Tibial artery (tissue), 4 donors: Measurements from ENCODE around the gene BTBD9.

Source experiments
- DNase-seq, 2 donors: peaks; one replicate each; pipeline ENCODE4 v3.0.0-alpha.2; 2019
- H3K27ac ChIP-seq, 2 donors: fragments of 200-600 bp; sonication (generic) in 1 of 2; 1 replicate in 1 of 2; 2 replicates in 1 of 2; pipeline ENCODE4 v1.5.1; 2018 to 2019; ENCODE audit warnings: mild to moderate bottlenecking in 1 of 2
- H3K27me3 ChIP-seq, 2 donors: fragments of 200-600 bp; sonication (generic) in 1 of 2; one replicate each; pipeline versions ENCODE4 v1.5.1 to v1.6.0; 2016 to 2019
- H3K36me3 ChIP-seq, 3 donors: fragments of 200-600 bp; sonication (generic) in 2 of 3; one replicate each; pipeline ENCODE4 v1.5.1; 2016 to 2019; ENCODE audit warnings: mild to moderate bottlenecking in 2 of 3
- H3K4me1 ChIP-seq, 4 donors: fragments of 200-600 bp; sonication (generic) in 2 of 4; 1 replicate in 3 of 4; 2 replicates in 1 of 4; pipeline ENCODE4 v1.5.1; 2016 to 2019
- H3K4me3 ChIP-seq, 2 donors: fragments of 200-600 bp; sonication (generic) in 1 of 2; 1 replicate in 1 of 2; 2 replicates in 1 of 2; pipeline ENCODE4 v1.5.1; 2018 to 2019; ENCODE audit warnings: mild to moderate bottlenecking in 2 of 2
- H3K9me3 ChIP-seq, 3 donors: fragments of 200-600 bp; sonication (generic) in 1 of 3; one replicate each; pipeline ENCODE4 v1.5.1; 2016 to 2019
- CTCF ChIP-seq, 2 experiments: fragments of 200-600 bp in 1 of 2; fragments of 450-650 bp in 1 of 2; IDR thresholded peaks; one replicate each; pipeline ENCODE4 v1.5.1; 2017 to 2019; ENCODE audit warnings: antibody characterized with exemption in 2 of 2, mild to moderate bottlenecking in 1 of 2, moderate library complexity in 1 of 2
- intact Hi-C: fragments of 100-400 bp; cut with DNase I; formaldehyde crosslinking; loops from one replicate; pipeline ENCODE4 v1.15.0; 2023; ENCODE audit warnings: low total_unique reads

BTBD9 gene

GRCh38 chr6:38492031-38492430 is 147.7 kb downstream of the BTBD9 start:
- no peak overlapping the region for H3K27ac ChIP-seq
- no peaks in the 10 kb centered on the region for H3K9me3 ChIP-seq
- H3K36me3 ChIP-seq, result no peaks in the 10 kb centered on the region
- H3K4me3 ChIP-seq, result no peak overlapping the region
- no peak for TF ChIP-seq CTCF (IDR thresholded peaks at IDR 0.05)
- no peak for DNase-seq
- no peaks in the 10 kb centered on the region for H3K27me3 ChIP-seq
- intact Hi-C loops, result loop anchor here (2.0 to 10.0 kb wide), 2 partner anchors 457 to 697 kb away; no protein-coding TSS in a partner anchor
- H3K4me1 ChIP-seq, result no peaks in the 10 kb centered on the region

- no peaks in the 10 kb centered on the region for H3K27me3 ChIP-seq
- no peaks in the 10 kb centered on the region for H3K4me1 ChIP-seq
- no peak for TF ChIP-seq CTCF (IDR thresholded peaks at IDR 0.05)
- intact Hi-C loops, result loop anchor here (10.0 kb wide), 2 partner anchors 455 to 785 kb away; no protein-coding TSS in a partner anchor
- H3K9me3 ChIP-seq, result no peaks in the 10 kb centered on the region
- H3K27ac ChIP-seq, result no peak overlapping the region
- no peak overlapping the region for H3K4me3 ChIP-seq
- DNase-seq, result no peak
- no peaks in the 10 kb centered on the region for H3K36me3 ChIP-seq
Measured at GRCh38 chr6:38489951-38490350, 149.8 kb downstream of the BTBD9 start.

GRCh38 chr6:38487423-38487822 is 152.3 kb downstream of the BTBD9 start:
- TF ChIP-seq CTCF (IDR thresholded peaks at IDR 0.05), result no peak
- H3K27me3 ChIP-seq, result no peaks in the 10 kb centered on the region
- H3K27ac ChIP-seq, result no peak overlapping the region
- intact Hi-C loops, result loop anchor here (10.0 kb wide), 1 partner anchor 783 kb away; no protein-coding TSS in a partner anchor
- H3K4me3 ChIP-seq, result no peak overlapping the region
- no peak for DNase-seq
- H3K36me3 ChIP-seq, result no peaks in the 10 kb centered on the region
- H3K4me1 ChIP-seq, result peaks cover 0 to 4% (median 0%) of the 10 kb centered on the region in 4 donors
- H3K9me3 ChIP-seq, result no peaks in the 10 kb centered on the region

GRCh38 chr6:38485488-38485887 is 154.2 kb downstream of the BTBD9 start:
- intact Hi-C loops, result loop anchor here (10.0 kb wide), 1 partner anchor 781 kb away; no protein-coding TSS in a partner anchor
- H3K27ac ChIP-seq, result no peak overlapping the region
- H3K27me3 ChIP-seq, result no peaks in the 10 kb centered on the region
- no peaks in the 10 kb centered on the region for H3K36me3 ChIP-seq
- no peak overlapping the region for H3K4me3 ChIP-seq
- H3K4me1 ChIP-seq, result peaks cover 0 to 5% (median 0%) of the 10 kb centered on the region in 4 donors
- no peaks in the 10 kb centered on the region for H3K9me3 ChIP-seq
- no peak for DNase-seq
- no peak for TF ChIP-seq CTCF (IDR thresholded peaks at IDR 0.05)

GRCh38 chr6:38484656-38485055 is 155.1 kb downstream of the BTBD9 start:
- Histone ChIP-seq H3K9me3 (no peaks in the 10 kb centered on the region), H3K4me3 (no peak overlapping the region), H3K27ac (no peak overlapping the region), H3K4me1 (peaks cover 0 to 5% (median 0%) of the 10 kb centered on the region in 4 donors), H3K27me3 (no peaks in the 10 kb centered on the region), H3K36me3 (no peaks in the 10 kb centered on the region)
- no peak for DNase-seq
- intact Hi-C loops, result loop anchor here (10.0 kb wide), 1 partner anchor 780 kb away; no protein-coding TSS in a partner anchor
- TF ChIP-seq CTCF (IDR thresholded peaks at IDR 0.05), result no peak

- Histone ChIP-seq H3K4me1 (peaks cover 0 to 5% (median 0%) of the 10 kb centered on the region in 4 donors), H3K27ac (no peak overlapping the region), H3K27me3 (no peaks in the 10 kb centered on the region), H3K9me3 (no peaks in the 10 kb centered on the region), H3K36me3 (no peaks in the 10 kb centered on the region), H3K4me3 (no peak overlapping the region)
- TF ChIP-seq CTCF (IDR thresholded peaks at IDR 0.05), result no peak
- intact Hi-C loops, result loop anchor here (10.0 kb wide), 1 partner anchor 779 kb away; no protein-coding TSS in a partner anchor
- DNase-seq, result no peak
Measured at GRCh38 chr6:38483526-38483925, 156.2 kb downstream of the BTBD9 start.
